ENCODE data around the gene EXOSC2. TPM values are rescaled to one million over a fixed set of nuclear protein-coding genes. Genes with fewer than 3 reads are reported as not detected.

EXOSC2 gene
- total RNA-seq, 1 donor from 2014 or later: 15.6 TPM

DNA sequence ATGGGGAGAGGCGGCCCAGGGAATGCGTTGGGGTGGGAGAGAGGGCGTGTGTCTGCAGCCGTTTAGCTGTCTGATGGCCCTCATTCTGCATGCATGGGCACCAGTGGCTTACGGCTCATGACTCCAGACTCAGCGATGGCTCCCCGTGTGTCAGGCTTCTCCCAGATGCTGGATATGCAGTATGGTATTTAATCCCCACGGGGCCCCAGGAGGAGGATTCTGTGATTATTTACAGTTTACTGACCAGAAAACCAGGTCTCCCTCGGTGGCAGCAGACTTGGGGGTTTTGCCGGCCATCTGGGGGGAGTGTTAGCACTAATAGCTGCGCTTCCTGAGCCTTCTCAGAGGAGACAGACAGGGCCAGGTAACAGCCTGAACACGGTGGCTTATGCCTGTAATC lies 24.9 kb upstream of the EXOSC2 start:
- H3K36me3 Mint-ChIP-seq (ENCODE audit: low read depth): peaks cover 2% of the 10 kb centered on the region
- DNase-seq (ENCODE audit: low spot score): no peak

DNA sequence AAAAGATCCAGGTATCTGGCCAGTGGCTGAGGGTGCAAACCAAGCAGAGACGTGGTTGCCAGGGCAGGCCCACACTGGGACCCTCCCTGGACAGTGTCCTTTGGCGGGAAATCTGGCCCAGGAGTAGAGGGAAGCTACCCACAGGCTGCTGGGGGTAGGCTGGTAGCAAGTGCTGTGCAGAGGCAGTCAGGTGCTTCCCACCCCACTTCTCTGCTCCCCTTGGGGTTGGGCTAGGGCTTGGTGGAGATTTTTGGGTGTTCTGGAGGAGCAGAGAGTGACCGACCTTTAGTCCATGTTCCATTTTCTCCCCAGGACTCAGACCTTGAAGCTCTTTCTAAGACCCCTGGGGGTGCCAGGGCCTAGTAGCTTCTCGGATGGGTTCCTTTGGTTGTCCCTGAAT lies 23.6 kb upstream of the EXOSC2 start:
- Mint-ChIP-seq H3K36me3 (ENCODE audit: low read depth) (peaks cover 2% of the 10 kb centered on the region), H3K27me3 (ENCODE audit: low read depth) (peaks cover 24% of the 10 kb centered on the region), H3K27ac (ENCODE audit: unreplicated experiment) (no peak overlapping the region), H3K4me1 (ENCODE audit: low read depth) (peaks cover 11% of the 10 kb centered on the region), H3K4me3 (ENCODE audit: unreplicated experiment) (no peak overlapping the region), H3K9me3 (ENCODE audit: low read depth) (no peaks in the 10 kb centered on the region)
- TF ChIP-seq CTCF (IDR thresholded peaks at IDR 0.05): no peak
- no peak for DNase-seq (ENCODE audit: low spot score)

More for the DNA sequence above, 24.9 kb upstream of the EXOSC2 start:
- H3K9me3 Mint-ChIP-seq (ENCODE audit: low read depth): no peaks in the 10 kb centered on the region
- H3K27me3 Mint-ChIP-seq (ENCODE audit: low read depth): peaks cover 33% of the 10 kb centered on the region
- peaks cover 17% of the 10 kb centered on the region for H3K4me1 Mint-ChIP-seq (ENCODE audit: low read depth)
- no peak overlapping the region for H3K4me3 Mint-ChIP-seq (ENCODE audit: unreplicated experiment)
- H3K27ac Mint-ChIP-seq (ENCODE audit: unreplicated experiment): no peak overlapping the region
- TF ChIP-seq CTCF (IDR thresholded peaks at IDR 0.05): no peak

DNA sequence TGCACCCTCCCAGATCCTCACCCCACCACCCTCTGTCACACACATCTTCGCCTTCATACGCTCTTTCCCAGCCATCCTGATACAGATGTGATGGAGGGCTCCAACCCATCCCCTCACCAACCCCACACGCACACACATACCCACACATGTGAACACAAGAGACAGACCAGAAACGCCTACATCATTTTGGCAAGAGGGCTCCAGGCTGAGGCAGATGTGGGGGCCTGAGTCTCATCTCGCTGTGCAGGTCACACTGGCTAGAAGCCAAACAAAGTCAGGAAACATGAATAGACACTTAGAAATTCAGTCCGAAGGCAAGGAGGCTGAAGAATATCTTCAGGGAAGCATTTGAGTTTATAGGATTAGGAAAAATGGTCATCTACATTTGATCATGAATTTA lies 22.9 kb upstream of the EXOSC2 start:
- Mint-ChIP-seq H3K9me3 (ENCODE audit: low read depth) (no peaks in the 10 kb centered on the region), H3K4me1 (ENCODE audit: low read depth) (peaks cover 6% of the 10 kb centered on the region), H3K27me3 (ENCODE audit: low read depth) (peaks cover 20% of the 10 kb centered on the region), H3K36me3 (ENCODE audit: low read depth) (no peaks in the 10 kb centered on the region), H3K27ac (ENCODE audit: unreplicated experiment) (no peak overlapping the region), H3K4me3 (ENCODE audit: unreplicated experiment) (no peak overlapping the region)
- DNase-seq (ENCODE audit: low spot score): no peak
- no peak for TF ChIP-seq CTCF (IDR thresholded peaks at IDR 0.05)

DNA sequence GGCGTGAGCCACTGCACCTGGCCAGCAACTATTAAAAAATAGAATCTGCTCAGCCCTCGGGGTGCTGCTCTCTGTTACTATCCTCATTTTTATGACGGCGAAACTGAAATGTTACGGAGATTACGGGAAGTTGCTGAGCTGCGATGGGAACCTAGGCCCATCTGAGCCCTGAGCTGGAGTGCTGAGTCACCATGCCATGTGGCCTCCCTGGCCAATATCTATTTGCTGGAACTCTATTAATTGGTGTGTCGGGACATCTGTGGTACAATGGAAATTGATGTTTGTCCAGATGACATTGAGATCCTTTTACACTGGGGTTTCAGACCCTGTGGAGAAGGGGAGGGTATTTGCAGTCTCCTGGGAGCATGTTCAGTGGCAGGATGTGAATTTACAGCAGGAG lies 21.1 kb upstream of the EXOSC2 start:
- DNase-seq (ENCODE audit: low spot score): no peak
- Mint-ChIP-seq H3K4me3 (ENCODE audit: unreplicated experiment) (no peak overlapping the region), H3K9me3 (ENCODE audit: low read depth) (no peaks in the 10 kb centered on the region), H3K4me1 (ENCODE audit: low read depth) (peaks cover 6% of the 10 kb centered on the region), H3K27ac (ENCODE audit: unreplicated experiment) (no peak overlapping the region), H3K27me3 (ENCODE audit: low read depth) (peaks cover 13% of the 10 kb centered on the region), H3K36me3 (ENCODE audit: low read depth) (no peaks in the 10 kb centered on the region)
- TF ChIP-seq CTCF (IDR thresholded peaks at IDR 0.05): no peak

GRCh38 chr9:130672933-130673615 lies 20.5 kb upstream of the EXOSC2 start:
- no peaks in the 10 kb centered on the region for H3K9me3 Mint-ChIP-seq (ENCODE audit: low read depth)
- H3K4me1 Mint-ChIP-seq (ENCODE audit: low read depth): peaks cover 6% of the 10 kb centered on the region
- DNase-seq (ENCODE audit: low spot score): no peak
- no peak for TF ChIP-seq CTCF (IDR thresholded peaks at IDR 0.05)
- no peak overlapping the region for H3K4me3 Mint-ChIP-seq (ENCODE audit: unreplicated experiment)
- H3K27me3 Mint-ChIP-seq (ENCODE audit: low read depth): peaks cover 8% of the 10 kb centered on the region
- no peak overlapping the region for H3K27ac Mint-ChIP-seq (ENCODE audit: unreplicated experiment)
- H3K36me3 Mint-ChIP-seq (ENCODE audit: low read depth): no peaks in the 10 kb centered on the region
